HG03575 (cell line): ENCODE results near the gene NSUN6.

Source experiments
- ATAC-seq: cut with Tn5 transposase; IDR thresholded peaks from one replicate; pipeline ENCODE4 v1.9.1; 2021; ENCODE audit not compliant: unreplicated experiment, insufficient number of reproducible peaks, low FRiP score; ENCODE audit errors: extremely low read depth

The NSUN6 gene, protein sequence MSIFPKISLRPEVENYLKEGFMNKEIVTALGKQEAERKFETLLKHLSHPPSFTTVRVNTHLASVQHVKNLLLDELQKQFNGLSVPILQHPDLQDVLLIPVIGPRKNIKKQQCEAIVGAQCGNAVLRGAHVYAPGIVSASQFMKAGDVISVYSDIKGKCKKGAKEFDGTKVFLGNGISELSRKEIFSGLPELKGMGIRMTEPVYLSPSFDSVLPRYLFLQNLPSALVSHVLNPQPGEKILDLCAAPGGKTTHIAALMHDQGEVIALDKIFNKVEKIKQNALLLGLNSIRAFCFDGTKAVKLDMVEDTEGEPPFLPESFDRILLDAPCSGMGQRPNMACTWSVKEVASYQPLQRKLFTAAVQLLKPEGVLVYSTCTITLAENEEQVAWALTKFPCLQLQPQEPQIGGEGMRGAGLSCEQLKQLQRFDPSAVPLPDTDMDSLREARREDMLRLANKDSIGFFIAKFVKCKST

DNA sequence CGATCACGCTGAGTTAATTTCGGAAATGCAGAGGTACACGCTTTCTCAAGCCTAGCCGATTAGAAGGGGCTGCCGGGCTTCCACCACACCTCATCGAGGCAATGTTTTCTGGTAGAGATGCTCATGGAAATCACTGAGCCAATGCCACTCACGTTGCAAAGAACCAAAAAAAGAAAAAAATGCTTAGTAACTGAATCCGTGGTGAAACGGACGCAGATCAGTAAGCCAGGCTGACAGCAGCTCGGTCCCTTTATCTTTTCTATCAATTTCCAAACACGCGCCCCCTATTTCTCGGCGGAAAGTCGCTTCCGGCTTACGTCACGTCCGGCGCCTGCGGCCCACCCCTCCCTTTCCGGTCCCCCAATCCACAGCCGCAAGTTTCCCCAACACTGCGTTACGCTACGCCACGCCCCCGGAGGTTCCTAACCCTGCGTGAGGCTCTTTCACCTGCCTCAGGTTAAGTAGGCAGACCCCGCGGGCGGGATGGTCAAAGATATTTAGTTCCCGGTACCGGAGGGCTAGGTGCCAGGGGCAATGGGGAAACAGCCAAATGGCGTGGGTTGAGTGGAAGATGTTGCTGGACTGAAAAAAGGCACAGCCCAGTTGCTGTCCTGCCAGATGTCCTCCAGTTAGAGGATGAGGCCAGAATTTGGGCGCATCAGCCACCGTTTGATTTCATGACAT is at the start of gene NSUN6:
Gene NSUN6 (minus strand): TSS at position 264 of the 684 bp plus-strand sequence. CDS start 384 bp downstream, outside the sequence.
- ATAC-seq = peak; percentile 67

DNA sequence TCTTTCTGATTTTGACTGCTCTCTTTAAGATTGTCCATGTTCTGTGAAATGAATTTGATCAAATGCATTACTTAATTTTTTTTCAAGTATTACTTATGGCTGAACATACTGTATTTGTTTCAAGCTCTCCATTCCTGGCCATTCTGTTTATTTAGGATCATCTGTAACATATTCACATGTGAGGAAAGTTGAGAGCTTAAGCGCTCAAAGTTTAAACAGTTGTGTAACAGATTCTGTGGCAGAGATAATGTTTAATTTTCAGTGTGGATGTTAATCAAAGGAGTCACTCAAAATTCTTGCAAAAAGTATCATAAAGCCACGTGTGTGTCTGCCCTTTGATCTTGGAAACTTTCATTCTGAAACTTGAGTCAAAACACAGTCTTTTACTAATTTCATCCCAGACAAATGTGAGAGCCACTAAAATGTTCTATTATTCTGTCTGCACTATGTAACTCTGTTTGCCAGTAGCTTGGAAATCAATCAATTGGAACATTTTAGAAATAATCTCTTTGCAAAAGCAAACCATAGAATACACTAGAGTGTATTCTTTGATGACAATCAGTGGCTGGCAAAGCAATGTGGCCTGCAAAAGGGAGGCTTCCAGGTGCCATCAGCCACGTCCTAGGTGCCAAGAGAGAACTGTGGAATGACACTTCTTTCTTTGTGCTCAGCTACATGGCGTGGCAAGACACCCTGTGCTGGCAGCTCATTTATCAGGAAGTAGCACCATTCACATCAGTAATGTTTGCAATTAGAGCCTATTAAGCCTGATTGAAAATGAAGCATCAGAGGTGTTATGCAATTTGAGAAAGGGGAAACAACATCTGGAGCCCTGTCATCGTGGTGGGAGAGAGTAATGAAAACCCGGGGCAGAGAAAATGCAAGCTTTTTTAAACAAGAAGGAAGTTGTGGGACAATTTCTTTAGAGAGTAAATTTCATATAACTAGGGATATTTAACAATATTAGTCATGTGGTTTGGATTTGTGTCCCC is 48.8 kb upstream of the NSUN6 start:
- no peak for ATAC-seq

DNA sequence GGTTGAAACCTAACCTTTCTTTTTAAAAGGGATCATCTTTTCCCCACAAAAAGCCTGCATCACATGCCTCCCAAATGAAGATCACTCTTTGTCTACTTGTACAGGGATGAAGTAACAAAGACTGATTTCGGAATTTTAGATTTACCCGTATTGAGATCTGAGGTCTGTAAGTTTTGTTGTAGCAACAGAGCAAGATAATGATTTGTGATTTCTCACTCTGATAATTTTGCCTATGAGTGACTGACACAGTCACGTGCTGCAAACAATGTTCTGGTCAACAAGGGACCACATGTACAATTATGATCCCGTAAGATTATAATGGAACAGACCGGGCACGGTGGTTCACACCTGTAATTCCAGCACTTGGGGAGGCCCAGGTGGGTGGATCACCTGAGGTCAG is 39.2 kb upstream of the NSUN6 start:
- ATAC-seq = no peak

DNA sequence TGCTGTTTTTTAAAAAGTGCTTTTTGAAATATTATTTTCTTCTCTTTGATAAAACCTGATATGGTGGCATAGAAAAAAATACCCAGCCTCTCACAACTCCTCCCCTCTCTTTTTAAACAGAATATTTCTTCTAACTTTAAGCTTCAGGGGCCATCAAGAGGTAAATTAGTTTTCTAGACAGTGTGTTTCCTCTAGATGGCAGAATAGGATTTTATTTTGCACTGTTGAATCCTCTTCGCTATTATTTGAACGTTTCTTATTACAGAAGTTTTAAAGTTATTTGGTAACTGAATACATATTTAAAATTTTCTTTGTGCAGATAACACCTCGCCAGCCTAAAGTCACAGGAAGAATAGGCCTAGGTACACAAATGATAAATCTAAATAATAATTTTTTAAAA is 38.1 kb upstream of the NSUN6 start:
- no peak for ATAC-seq

DNA sequence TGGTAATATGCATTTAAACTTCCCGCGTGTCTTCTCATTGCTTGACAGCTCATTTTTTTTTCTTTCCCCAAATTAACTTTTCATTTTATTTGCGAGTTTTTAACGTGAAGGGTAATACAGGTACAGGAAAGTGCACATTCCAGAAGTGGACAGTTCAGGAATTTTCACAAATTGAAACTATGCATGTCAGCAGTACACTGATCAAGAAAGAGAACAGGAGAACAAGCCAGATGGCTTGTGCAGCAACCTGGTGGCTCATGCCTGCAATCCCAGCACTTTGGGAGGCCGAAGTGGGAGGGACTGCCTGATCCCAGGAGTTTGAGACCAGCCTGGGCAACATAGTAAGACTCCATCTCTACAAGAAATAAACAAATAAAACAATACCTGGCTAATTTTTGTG is 36.3 kb upstream of the NSUN6 start:
- ATAC-seq = no peak

DNA sequence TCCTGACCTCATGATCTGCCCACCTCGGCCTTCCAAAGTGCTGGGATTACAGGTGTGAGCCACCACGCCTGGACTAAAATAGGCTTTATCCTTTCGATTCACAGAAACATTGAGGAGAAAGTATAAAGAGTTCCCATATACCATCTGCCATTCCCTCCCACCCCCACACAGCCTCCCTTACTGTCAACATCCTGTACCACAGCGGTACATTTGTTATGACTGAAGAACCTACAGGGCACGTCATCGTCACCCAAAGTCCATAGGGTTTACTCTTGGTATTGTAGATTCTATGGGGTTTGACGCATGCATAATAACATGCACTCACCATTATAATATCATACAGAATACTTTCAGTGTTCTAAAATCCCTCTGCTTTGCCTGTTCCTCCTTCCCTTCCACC is 35.8 kb upstream of the NSUN6 start:
- no peak for ATAC-seq

DNA sequence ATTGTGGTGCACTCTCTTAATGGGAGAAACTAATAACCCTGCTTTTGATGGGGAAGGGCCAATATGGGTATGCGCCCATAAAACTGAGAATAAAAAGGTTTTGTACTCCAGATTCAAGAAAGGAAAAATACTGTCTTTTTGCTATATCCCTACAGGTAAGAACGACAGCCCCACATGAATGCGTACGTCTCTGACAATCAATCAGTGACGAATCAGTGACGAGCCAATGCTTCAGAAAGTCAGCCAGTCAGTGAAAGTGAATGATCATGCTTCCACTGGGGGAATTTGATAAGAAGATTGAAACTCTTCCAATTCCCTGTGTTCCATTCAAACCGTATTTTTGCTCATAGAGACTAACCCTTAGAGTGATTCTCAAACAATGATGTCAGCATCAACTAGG is 34.2 kb upstream of the NSUN6 start:
- ATAC-seq = no peak

DNA sequence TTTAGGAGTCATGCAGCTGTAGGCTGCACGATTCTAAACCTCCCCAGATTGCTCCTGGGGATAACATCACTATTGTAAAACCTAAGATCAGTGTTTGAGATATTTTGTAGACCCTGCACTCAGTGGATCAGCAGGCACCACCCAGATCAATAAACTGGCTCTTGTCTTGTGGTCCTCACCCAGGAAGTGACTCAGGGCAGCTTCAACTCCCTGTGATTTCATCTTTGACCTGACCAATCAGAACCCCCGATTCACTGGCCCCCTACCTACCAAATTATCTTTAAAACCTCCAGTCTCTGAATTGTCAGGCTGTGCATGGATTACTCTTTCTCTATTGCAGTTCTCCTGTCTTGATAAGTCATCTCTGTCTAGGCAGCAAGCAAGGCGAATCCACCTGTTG is 33.6 kb upstream of the NSUN6 start:
- ATAC-seq = no peak

DNA sequence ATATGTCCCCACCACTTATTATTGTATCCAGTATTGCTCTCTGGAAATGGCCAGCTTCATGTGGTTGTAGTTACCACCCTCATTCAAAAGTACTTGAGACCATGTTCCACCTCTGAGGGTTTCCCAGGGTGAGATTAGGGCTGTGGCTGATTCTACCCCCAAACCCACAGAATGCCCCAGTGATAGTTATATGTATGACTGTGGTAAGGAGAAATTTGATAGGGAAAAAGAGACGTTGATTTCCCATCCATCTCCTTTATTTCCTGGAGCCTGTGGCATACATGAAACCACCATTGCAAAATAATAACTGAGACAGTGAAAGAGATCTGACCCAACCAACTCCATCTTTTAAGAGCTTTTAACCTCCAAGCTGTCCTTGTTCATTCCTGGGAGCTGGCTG is 33.0 kb upstream of the NSUN6 start:
- no peak for ATAC-seq

DNA sequence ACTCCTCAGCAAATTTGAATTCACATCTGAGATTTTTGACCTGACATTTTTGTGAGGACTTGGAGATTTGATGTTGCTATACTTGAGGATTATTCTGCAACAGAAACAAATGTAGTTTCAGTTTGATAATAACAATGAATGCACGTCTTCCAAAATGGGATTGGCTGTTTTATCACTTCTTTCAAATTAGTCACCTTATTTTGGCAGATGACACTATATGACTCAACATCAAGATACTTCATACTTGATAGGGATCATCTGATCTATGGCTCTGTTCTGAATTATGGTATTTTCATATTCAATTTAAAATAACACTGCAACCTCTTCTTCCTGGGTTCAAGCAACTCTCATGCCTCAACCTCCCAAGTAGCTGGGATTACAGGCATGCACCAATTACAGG is 32.0 kb upstream of the NSUN6 start:
- ATAC-seq = no peak

DNA sequence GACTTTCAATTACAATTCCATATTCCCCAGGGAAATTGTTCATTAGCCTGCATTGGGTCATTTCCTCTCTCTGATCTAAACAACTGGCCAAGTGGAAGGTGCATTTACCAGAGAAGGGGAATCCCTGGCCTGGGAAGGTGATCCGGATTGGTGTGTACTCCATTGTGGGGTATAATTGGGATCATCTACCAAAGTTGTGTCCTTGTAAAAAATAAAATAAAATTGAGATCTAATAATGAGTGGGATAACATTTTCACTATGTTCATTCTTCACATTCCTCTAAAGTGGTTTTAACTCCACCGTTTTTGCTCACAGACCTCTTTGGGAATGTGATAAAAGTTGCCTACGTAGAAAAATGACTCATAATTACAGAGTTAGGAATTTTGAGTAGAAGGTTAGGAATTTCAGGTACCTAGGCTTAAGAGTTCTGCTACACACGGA is 30.6 kb upstream of the NSUN6 start:
- no peak for ATAC-seq

DNA sequence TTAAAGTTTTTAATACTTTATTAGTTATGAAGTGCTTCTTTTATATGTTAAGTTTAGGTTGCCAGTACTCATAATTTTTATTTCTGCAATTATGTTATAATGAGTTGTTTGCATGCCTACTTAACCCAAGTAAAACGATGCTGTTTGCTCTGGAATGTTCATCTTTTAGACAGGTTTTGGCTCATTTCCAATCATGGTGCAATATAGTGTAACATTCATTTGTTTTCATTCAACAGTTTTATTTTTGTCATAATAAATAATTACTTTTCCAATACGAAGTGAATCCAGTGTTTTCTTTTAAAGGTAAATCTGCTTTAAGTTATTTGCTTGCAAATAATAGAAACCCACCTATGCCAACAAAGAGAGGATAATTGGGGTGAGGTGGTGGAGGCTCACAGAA is 30.0 kb upstream of the NSUN6 start:
- ATAC-seq = no peak

DNA sequence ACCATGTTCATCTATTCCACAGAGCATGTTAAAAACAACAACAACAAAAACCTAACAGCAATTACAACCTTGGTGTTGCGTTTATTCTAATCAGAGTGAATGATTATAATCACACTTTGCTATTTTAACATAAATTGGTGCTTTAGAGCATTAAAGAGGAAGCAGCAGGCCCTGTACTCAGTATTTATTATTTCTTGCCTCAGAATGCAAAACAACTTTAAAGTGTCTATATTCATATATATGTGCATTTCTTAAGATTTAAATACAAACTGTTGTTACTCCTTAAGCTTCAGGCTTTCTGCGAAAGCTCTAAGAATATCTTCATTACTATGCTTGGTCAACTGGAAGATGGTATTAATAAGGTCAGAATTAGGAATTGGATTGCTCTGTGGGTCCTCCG is 29.4 kb upstream of the NSUN6 start:
- no peak for ATAC-seq

DNA sequence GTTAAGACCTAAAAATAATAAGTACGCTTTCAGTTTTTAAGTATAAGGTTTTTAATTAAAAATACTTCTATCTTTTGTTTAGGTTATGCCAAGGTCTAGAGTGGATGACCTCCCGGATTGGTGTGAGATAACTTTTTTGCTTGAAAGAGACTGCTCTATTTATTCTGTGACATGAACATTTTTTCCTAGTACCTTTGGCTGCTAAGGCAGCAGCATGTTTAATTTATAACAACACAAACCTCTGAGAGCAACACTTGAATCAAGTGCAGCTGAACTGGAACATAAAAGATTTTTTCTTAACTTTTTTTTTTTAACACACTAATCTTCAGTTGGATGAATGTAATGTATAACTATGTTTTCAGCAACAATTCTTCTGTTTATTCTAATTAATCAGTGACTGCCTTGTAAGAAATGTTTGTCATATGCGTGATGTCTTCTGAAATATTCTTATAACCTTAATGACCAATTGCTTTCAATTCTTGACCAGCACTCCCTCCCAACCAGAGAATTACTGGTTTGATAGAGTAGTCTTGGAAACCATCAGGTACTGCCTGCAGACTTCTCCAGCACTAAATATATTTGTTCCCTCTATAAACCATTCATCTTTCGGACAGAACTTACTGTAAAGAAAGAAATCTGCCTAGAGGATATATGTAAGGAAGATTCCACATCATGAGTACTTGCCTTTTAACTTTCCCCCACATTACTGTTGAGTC is 23.9 kb upstream of the NSUN6 start:
- ATAC-seq = no peak

DNA sequence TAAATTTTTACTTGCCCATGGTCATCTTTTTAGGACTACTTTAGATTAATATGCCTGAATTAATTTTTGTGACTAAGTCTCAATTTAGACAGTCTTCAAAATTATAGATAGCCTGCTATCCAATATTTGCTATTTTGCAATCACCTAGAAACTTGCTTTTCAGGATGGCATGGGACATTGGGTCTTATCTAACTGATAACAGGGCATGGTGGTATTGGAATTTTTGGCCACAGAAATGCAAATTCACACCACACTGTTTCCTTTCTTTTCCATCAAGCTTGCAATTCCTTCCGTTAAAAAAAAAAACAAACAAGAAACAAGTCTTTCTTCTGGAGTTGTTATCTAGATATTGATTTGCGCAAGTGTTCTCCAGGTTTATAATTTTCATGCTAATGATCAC is 16.6 kb upstream of the NSUN6 start:
- no peak for ATAC-seq

DNA sequence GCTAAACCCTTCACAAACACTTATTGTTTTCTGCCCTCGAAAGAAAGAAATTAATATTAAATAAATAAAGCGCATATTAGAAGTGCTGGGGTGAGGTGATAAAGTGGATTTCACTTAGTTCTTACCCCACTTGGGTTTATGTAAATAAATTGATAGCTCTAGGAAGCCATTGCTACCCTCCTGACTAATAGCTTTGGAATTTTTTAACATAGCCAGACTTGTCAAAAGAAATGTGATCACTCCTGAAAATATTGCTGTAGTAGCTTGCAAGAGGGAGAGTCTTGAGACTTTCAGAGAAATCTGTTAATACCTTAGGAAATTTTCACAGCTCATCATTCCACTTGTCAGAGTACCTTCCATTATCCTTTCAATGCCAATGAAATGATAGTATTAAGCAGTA is 15.4 kb upstream of the NSUN6 start:
- ATAC-seq = no peak

DNA sequence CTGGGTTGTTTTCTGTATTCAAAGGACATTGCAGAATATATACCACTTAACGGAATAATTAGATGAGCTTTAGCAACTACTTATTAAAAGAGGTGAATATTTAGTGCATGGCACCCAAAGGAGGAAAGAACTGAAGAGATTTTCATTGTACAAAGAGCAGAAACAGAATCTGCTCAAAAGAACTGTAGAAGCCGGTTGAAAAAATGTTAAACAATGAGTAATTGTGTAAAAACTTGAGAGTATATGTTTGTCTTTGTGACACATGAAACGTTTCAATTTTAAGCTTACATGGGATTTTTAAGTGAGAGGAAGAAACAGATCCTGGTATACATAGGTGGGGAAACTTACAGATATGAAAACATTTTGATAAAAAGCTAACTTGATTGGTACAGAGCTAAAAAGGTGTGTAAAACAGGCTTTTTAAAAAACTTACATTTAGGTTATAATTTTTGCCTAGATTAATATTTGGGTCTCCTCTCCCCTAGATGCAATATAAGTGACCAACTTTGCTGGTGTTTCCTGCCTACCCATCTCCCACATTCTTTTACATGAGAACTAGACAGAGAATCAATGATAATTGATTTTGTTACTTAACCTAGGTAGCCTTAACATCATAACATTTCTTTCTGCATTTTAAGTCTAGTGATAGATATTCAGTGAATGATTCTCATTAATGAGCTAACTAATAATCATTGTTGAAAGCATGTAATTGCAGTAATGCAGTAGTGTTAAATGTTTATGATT is 14.6 kb upstream of the NSUN6 start:
- ATAC-seq = no peak

DNA sequence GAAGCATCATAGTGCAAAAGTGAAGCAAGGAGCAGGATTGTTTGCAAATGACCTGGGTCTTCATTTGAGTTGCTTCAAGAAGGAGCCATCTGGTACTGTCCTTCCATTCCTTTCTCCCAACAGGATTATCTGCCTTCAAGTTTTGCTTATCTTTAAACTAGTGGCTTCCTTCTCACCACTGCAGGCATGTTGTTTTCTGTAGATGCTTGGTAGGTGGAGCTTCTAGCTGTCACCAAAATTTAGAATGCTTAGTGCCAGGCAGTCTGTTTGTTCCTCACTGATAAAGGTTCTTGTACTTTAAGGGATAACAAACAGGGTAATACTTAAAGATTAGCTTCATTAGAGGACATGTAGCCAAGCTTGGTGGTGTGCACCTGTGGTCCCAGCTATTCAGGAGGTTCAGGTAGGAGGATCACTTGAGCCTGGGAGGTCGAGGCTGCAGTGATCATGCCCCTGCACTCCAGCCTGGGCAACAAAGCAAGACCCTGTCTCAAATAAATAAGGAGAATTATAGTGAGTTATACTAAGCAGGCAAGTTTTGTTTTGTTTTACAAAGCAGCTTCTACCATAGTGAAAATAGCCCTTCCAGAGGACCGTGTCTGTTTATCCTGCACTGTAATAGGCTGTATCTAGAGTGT is 13.6 kb upstream of the NSUN6 start:
- ATAC-seq = no peak
